GM12873 (cell line): ENCODE measurements around the gene CLEC5A.

Experiments used
- TF ChIP-seq, protein P1 (sequence below): IDR thresholded peaks from 2 replicates; pipeline ENCODE4 v1.5.1; 2012; ENCODE audit warnings: low read depth, mild to moderate bottlenecking, moderate library complexity, low read length, control low read depth; ENCODE audit not compliant: insufficient read depth; ENCODE audit errors: missing control alignments

The CLEC5A gene

DNA sequence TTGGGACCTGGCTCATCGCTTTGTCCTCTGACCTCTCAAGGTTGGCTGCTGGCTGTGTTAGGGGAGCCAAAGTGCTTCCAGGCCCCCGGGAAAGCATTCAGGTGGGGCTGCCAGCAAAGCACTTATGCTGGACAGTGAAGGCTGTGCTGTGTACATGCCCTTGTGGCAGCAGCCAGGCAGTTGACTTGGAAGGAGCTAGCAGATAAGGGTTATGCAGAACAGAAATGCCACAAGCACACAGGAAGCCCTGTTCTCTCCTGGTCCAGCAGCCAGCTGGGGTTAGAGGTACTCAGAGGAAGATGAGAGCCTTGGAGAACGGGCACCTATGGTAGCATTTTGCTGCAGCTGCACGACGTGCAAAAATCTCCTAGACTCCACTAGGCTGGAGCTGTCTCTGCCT is 65.8 kb downstream of the CLEC5A start:
- TF ChIP-seq, protein P1, sequence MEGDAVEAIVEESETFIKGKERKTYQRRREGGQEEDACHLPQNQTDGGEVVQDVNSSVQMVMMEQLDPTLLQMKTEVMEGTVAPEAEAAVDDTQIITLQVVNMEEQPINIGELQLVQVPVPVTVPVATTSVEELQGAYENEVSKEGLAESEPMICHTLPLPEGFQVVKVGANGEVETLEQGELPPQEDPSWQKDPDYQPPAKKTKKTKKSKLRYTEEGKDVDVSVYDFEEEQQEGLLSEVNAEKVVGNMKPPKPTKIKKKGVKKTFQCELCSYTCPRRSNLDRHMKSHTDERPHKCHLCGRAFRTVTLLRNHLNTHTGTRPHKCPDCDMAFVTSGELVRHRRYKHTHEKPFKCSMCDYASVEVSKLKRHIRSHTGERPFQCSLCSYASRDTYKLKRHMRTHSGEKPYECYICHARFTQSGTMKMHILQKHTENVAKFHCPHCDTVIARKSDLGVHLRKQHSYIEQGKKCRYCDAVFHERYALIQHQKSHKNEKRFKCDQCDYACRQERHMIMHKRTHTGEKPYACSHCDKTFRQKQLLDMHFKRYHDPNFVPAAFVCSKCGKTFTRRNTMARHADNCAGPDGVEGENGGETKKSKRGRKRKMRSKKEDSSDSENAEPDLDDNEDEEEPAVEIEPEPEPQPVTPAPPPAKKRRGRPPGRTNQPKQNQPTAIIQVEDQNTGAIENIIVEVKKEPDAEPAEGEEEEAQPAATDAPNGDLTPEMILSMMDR, result no peak

DNA sequence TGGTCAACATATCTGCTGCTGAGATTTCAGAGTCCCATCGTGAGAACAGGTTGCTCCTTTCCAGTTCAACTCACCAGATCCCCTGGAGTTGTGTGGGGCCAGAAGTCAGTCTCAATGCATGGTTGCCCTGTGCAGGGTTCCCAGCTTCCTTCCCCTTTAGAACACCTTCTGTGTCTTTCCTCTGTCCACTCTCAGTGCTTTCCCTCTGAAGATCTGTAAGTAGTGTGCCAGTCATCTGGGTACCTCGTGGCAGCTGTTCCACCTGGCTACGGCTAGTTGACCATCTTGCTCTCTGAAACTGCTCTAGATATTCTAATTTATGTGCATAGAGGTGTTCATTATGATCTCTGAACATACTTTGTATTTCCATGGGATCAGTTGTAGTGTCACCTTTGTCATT is 69.4 kb downstream of the CLEC5A start:
- TF ChIP-seq, protein P1, result no peak
